Embryonic facial prominence (tissue), 1 donor: ENCODE measurements around the gene OPCML.

Source experiments
- DNase-seq: peaks from one replicate; pipeline ENCODE4 v3.0.0-alpha.2; 2016; ENCODE audit errors: extremely low spot score

Gene OPCML

DNA sequence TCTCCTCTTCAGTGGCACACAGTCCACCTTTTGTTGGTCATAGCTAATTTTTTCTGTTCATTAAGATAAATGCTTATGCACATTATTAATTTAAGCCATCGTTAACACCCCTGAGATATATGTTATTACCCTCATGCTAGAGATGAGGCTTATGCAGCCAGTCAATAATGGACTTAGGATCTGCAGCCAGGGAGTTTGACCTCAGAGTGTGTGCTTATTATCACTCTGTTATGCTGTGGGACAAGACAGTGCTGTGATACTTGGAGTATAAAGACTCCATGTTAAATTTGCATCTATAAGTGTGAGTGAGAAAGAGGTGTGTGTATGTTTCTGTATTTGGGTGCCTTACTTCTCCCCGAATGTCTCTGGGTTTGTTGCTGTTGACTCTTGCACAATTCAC lies 969.3 kb downstream of the OPCML start:
- DNase-seq, result no peak

DNA sequence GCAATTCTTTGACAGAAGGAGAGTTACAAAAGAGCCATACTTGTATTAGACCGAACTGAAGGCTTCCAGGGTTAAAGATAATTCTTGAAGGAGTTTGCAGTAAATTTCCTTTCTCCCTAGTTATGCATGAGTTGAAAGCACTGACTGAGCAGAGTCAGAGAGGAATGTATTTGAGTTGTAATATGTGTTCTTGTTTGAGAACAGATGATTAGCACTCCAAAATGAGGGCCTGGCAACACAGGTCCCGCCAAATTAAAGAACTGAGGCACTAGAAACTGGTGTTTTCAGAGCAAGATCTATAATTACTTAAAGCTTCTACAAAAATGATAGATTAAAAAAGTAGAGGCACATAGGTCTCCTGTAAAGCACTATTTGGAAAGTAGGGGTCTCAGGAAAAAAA lies 970.4 kb downstream of the OPCML start:
- DNase-seq, result no peak

DNA sequence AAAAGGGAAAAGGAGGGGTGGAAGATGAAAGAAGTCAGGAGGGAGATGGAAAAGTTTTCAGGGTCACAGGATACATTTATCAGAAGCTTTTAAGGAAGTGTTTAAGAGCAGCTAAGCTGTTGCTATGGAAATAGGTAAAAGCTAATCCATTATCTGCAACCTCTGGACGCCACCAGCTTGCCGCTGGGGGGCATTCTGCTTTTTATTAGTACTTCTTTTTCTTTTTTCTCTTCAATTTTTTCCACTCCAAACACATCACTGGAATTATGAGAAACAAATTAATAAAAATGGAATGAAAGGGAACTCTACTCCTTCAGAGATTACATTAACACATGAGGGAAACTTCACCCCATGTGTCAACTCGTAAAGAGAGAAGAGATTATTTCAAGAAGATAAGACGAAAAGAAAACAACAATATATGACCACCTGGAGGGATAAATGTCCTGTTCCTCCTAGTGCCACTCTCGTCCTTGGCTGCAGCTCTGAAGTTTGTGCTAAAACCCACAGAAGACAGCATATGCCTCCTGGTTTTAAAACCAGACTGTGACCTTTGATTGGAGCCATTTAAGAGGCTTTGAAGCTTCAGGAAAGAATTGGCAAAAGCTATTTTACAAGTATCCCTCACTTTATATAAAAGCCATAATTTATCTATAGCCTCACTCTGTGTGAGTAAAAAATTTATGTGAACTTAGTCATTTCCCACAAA lies 972.8 kb downstream of the OPCML start:
- DNase-seq, result no peak

- DNase-seq, result no peak
Observed at GRCh38 chr11:132556316-132556715, 976.0 kb downstream of the OPCML start.

- DNase-seq, result no peak
Observed at GRCh38 chr11:132555617-132556016, 976.7 kb downstream of the OPCML start.

DNA sequence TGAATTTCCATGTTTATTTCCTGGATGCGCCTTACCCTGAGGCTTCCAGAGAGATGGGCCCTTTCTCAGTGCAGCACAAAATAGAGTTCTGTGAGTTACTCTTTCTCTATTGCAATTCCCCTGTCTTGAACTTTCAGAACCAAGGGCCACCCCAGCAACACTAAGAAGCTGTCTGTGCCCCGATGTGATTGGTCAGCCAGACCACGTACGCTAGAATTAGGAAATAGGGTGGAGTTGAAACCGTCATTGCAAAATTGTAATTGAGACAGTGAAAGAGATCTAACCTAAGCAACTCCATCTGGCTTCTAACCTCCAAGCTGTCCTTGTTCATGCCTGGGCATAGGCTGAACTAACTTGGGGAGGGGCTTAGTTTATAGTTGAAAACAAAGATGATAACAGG lies 981.3 kb downstream of the OPCML start:
- DNase-seq, result no peak

- no peak for DNase-seq
Observed at GRCh38 chr11:132549561-132549960, 982.7 kb downstream of the OPCML start.

DNA sequence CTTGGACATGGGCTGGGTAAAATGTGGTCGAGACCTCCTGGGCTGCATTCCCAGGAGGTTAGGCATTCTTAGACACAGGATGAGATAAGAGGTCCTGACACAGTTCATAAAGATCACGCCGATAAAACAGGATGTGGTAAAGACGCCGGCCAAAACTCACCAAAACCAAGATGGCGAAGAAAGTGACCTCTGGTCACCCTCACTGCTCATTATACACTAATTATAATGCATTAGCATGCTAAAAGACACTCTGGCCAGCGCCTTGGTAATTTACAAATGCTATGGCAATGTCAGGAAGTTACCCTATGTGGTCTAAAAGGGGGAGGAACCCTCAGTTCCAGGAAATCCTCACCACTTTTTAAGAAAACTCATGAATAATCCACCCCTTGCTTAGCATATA lies 983.3 kb downstream of the OPCML start:
- DNase-seq, result no peak

- no peak for DNase-seq
Observed at GRCh38 chr11:132544007-132544406, 988.3 kb downstream of the OPCML start.

- DNase-seq, result no peak
Observed at GRCh38 chr11:132541794-132542193, 990.5 kb downstream of the OPCML start.

- no peak for DNase-seq
Observed at GRCh38 chr11:132540581-132540980, 991.7 kb downstream of the OPCML start.

GRCh38 chr11:132539590-132540368 lies 992.5 kb downstream of the OPCML start:
- no peak for DNase-seq

- DNase-seq, result no peak
Observed at GRCh38 chr11:132538642-132539041, 993.7 kb downstream of the OPCML start.

- DNase-seq, result no peak
Observed at GRCh38 chr11:132535830-132536229, 996.5 kb downstream of the OPCML start.

GRCh38 chr11:132531921-132532320 lies 1000.4 kb downstream of the OPCML start:
- no peak for DNase-seq

GRCh38 chr11:132528181-132528580 lies 1004.1 kb downstream of the OPCML start:
- DNase-seq, result no peak

GRCh38 chr11:132523929-132524328 lies 1008.4 kb downstream of the OPCML start:
- no peak for DNase-seq

- DNase-seq, result no peak
Observed at GRCh38 chr11:132520199-132520598, 1012.1 kb downstream of the OPCML start.

- DNase-seq, result no peak
Observed at GRCh38 chr11:132519241-132519815, 1013.0 kb downstream of the OPCML start.

GRCh38 chr11:132504501-132505041 lies 1027.7 kb downstream of the OPCML start:
- no peak for DNase-seq

DNA sequence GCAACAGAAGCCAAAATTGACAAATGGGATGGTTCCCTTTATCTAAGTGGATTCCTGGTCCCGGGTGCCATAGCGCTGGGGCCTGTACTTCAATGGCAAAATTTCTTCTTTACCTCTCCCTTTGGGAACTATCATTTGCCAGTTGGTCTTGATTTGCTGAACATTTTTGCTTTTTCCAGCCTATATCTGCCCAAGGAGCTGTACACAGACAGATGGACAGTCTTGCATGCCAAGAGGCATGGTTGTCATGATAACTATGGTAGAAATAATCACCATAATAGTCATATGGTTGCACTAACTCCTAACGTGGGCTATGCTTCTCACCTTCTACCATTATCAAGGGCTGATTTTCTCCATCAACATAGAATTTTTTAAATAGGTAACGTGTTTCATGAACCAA lies 1030.9 kb downstream of the OPCML start:
- DNase-seq, result no peak

DNA sequence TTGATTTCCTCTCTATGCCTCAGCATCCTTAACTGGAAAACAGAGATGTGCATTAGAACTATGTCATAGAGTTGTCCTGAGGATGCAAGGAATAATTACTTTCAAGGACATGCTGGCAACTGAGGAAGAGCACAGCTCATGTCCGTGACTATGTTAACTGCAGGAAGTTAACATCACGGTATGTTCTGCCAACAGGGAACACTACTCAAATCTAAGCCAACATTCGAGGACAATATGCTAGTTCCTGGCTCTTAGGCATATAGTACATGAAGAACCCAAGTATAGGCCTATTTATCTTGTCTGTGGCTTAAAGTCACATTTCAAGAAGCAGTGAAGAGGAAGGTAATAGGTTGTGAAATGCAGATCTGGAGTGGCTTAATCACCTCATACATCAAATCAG lies 1032.6 kb downstream of the OPCML start:
- DNase-seq, result no peak

- no peak for DNase-seq
Observed at GRCh38 chr11:132496341-132496740, 1036.0 kb downstream of the OPCML start.
